GM23338 (cell line): Measurements from ENCODE around the gene RPL31.

Source experiments
- CREB1 ChIP-seq: fragments of 250-450 bp; sonication (Bioruptor Pico); IDR thresholded peaks from 2 replicates; pipeline ENCODE4 v1.5.0; 2020; ENCODE audit warnings: low read depth, mild to moderate bottlenecking, moderate library complexity
- ETS1 ChIP-seq: IDR thresholded peaks from 2 replicates; pipeline ENCODE4 v1.6.1; 2016; ENCODE audit warnings: antibody characterized with exemption
- EZH2 ChIP-seq: fragments of 200-600 bp; sonication (generic); IDR thresholded peaks from one replicate; pipeline ENCODE4 v1.8.0; 2017; ENCODE audit warnings: antibody characterized with exemption, mild to moderate bottlenecking, low read depth; ENCODE audit not compliant: unreplicated experiment
- EZH2phosphoT487 ChIP-seq: fragments of 200-600 bp; sonication (generic); IDR thresholded peaks from one replicate; pipeline ENCODE4 v1.8.1; 2018; ENCODE audit warnings: antibody characterized with exemption; ENCODE audit not compliant: unreplicated experiment
- POLR2AphosphoS5 ChIP-seq: IDR thresholded peaks from 2 replicates; pipeline ENCODE4 v1.6.1; 2016; ENCODE audit warnings: antibody characterized with exemption, low read depth
- TF ChIP-seq, protein P1 (sequence below), 2 experiments: fragments of 200-600 bp in 1 of 2; sonication (generic) in 1 of 2; conservative IDR thresholded peaks; 2 replicates each; pipeline versions ENCODE4 v1.5.1 to v1.6.1; 2016 to 2017; ENCODE audit warnings: antibody characterized with exemption in 2 of 2, low read depth in 2 of 2, mild to moderate bottlenecking in 2 of 2, moderate library complexity in 1 of 2
- TF ChIP-seq, protein P2 (sequence below): IDR thresholded peaks from one replicate; pipeline ENCODE4 v1.6.1; 2018; ENCODE audit warnings: antibody characterized with exemption; ENCODE audit not compliant: unreplicated experiment

GRCh38 chr2:101017371-101017770 is 15.3 kb downstream of the RPL31 start:
- TF ChIP-seq, protein P1, sequence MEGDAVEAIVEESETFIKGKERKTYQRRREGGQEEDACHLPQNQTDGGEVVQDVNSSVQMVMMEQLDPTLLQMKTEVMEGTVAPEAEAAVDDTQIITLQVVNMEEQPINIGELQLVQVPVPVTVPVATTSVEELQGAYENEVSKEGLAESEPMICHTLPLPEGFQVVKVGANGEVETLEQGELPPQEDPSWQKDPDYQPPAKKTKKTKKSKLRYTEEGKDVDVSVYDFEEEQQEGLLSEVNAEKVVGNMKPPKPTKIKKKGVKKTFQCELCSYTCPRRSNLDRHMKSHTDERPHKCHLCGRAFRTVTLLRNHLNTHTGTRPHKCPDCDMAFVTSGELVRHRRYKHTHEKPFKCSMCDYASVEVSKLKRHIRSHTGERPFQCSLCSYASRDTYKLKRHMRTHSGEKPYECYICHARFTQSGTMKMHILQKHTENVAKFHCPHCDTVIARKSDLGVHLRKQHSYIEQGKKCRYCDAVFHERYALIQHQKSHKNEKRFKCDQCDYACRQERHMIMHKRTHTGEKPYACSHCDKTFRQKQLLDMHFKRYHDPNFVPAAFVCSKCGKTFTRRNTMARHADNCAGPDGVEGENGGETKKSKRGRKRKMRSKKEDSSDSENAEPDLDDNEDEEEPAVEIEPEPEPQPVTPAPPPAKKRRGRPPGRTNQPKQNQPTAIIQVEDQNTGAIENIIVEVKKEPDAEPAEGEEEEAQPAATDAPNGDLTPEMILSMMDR (conservative IDR thresholded peaks at IDR 0.05; ENCODE audit: low read depth in 2 of 2), result no peak
- TF ChIP-seq EZH2 (no peak), ETS1 (no peak), EZH2phosphoT487 (no peak), POLR2AphosphoS5 (no peak), CREB1 (no peak)
- TF ChIP-seq, protein P2, sequence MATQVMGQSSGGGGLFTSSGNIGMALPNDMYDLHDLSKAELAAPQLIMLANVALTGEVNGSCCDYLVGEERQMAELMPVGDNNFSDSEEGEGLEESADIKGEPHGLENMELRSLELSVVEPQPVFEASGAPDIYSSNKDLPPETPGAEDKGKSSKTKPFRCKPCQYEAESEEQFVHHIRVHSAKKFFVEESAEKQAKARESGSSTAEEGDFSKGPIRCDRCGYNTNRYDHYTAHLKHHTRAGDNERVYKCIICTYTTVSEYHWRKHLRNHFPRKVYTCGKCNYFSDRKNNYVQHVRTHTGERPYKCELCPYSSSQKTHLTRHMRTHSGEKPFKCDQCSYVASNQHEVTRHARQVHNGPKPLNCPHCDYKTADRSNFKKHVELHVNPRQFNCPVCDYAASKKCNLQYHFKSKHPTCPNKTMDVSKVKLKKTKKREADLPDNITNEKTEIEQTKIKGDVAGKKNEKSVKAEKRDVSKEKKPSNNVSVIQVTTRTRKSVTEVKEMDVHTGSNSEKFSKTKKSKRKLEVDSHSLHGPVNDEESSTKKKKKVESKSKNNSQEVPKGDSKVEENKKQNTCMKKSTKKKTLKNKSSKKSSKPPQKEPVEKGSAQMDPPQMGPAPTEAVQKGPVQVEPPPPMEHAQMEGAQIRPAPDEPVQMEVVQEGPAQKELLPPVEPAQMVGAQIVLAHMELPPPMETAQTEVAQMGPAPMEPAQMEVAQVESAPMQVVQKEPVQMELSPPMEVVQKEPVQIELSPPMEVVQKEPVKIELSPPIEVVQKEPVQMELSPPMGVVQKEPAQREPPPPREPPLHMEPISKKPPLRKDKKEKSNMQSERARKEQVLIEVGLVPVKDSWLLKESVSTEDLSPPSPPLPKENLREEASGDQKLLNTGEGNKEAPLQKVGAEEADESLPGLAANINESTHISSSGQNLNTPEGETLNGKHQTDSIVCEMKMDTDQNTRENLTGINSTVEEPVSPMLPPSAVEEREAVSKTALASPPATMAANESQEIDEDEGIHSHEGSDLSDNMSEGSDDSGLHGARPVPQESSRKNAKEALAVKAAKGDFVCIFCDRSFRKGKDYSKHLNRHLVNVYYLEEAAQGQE, result no peak
